OCI-M1 (cell line): Measurements from ENCODE around the gene DHRSX.
"Not testable (repeated sequence)": the region's sequence is repeated elsewhere in the genome, so short reads cannot be mapped to it uniquely, and the experiment has no call there.

Experiments used
- DNase-seq: peaks from one replicate; lab custom pipeline; 2025; lab: John Stamatoyannopoulos, UW

Gene DHRSX

GRCh38 chrX:2497961-2498780 lies 2.6 kb downstream of the DHRSX start:
- DNase-seq = no peak

- no peak for DNase-seq
Measured at GRCh38 chrX:2495595-2495994, 5.2 kb downstream of the DHRSX start.

GRCh38 chrX:2492531-2493218 lies 8.1 kb downstream of the DHRSX start:
- no peak for DNase-seq

GRCh38 chrX:2490634-2491033 lies 10.1 kb downstream of the DHRSX start:
- DNase-seq = no peak

GRCh38 chrX:2489446-2490445 lies 11.0 kb downstream of the DHRSX start:
- no peak for DNase-seq

- no peak for DNase-seq
Measured at GRCh38 chrX:2488621-2489285, 12.0 kb downstream of the DHRSX start.

GRCh38 chrX:2487366-2487765 lies 13.4 kb downstream of the DHRSX start:
- DNase-seq = no peak

GRCh38 chrX:2486476-2487133 lies 14.2 kb downstream of the DHRSX start:
- no peak for DNase-seq

GRCh38 chrX:2485789-2486345 lies 14.9 kb downstream of the DHRSX start:
- no peak for DNase-seq

GRCh38 chrX:2484721-2485648 lies 15.8 kb downstream of the DHRSX start:
- DNase-seq = no peak

- no peak for DNase-seq
Measured at GRCh38 chrX:2484256-2484655, 16.5 kb downstream of the DHRSX start.

GRCh38 chrX:2483398-2484060 lies 17.2 kb downstream of the DHRSX start:
- DNase-seq = no peak

- DNase-seq = not testable (repeated sequence)
Measured at GRCh38 chrX:2481597-2481996, 19.2 kb downstream of the DHRSX start.

- DNase-seq = not testable (repeated sequence)
Measured at GRCh38 chrX:2479982-2480381, 20.8 kb downstream of the DHRSX start.

GRCh38 chrX:2479420-2479780 lies 21.4 kb downstream of the DHRSX start:
- DNase-seq = no peak

- no peak for DNase-seq
Measured at GRCh38 chrX:2478546-2479419, 22.0 kb downstream of the DHRSX start.

GRCh38 chrX:2477313-2477712 lies 23.5 kb downstream of the DHRSX start:
- DNase-seq = not testable (repeated sequence)
